ENCODE measurements around the gene LNX1.

The LNX1 gene

GRCh38 chr4:53538756-53539155 is 52.5 kb downstream of the LNX1 start:
- H3K27ac ChIP-seq (ENCODE audit: poor library complexity, severe bottlenecking), result no peak overlapping the region
- H3K27me3 ChIP-seq (ENCODE audit: insufficient read depth, poor library complexity, severe bottlenecking), result no peaks in the 10 kb centered on the region
- peaks cover 19% of the 10 kb centered on the region for H3K4me1 ChIP-seq (ENCODE audit: insufficient read depth, poor library complexity, severe bottlenecking)
- H3K4me3 ChIP-seq (ENCODE audit: severe bottlenecking), result no peak overlapping the region
- no peaks in the 10 kb centered on the region for H3K9me3 ChIP-seq (ENCODE audit: severe bottlenecking)
- ATAC-seq (ENCODE audit: low read depth) (no peak), DNase-seq (ENCODE audit: low spot score) (no peak)
- TF ChIP-seq, protein P1, sequence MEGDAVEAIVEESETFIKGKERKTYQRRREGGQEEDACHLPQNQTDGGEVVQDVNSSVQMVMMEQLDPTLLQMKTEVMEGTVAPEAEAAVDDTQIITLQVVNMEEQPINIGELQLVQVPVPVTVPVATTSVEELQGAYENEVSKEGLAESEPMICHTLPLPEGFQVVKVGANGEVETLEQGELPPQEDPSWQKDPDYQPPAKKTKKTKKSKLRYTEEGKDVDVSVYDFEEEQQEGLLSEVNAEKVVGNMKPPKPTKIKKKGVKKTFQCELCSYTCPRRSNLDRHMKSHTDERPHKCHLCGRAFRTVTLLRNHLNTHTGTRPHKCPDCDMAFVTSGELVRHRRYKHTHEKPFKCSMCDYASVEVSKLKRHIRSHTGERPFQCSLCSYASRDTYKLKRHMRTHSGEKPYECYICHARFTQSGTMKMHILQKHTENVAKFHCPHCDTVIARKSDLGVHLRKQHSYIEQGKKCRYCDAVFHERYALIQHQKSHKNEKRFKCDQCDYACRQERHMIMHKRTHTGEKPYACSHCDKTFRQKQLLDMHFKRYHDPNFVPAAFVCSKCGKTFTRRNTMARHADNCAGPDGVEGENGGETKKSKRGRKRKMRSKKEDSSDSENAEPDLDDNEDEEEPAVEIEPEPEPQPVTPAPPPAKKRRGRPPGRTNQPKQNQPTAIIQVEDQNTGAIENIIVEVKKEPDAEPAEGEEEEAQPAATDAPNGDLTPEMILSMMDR (IDR thresholded peaks at IDR 0.05; ENCODE audit: poor library complexity, severe bottlenecking), result no peak
- H3K36me3 ChIP-seq (ENCODE audit: low read depth), result no peaks in the 10 kb centered on the region

DNA sequence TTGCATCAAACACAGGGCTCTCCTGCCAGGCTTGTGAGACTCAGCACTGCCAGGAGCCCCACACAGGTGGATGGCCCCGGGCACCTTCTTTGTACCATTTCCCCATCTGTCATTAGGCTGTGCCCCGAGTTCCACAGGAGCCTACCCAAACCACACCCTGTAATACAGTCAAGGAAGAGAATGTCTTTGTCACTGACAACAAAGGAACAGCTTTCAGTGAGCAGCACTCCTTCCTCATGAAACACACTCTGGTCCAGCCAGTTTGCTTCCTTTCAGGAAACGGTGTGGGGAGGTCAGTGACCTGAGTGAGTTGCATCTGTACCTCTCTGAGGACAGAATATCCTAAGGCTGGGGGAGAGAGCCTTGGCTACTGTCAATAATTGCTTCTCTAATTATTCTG is 53.7 kb downstream of the LNX1 start:
- Histone ChIP-seq H3K9me3 (ENCODE audit: severe bottlenecking) (no peaks in the 10 kb centered on the region), H3K36me3 (ENCODE audit: low read depth) (no peaks in the 10 kb centered on the region), H3K27ac (ENCODE audit: poor library complexity, severe bottlenecking) (no peak overlapping the region), H3K4me3 (ENCODE audit: severe bottlenecking) (no peak overlapping the region), H3K4me1 (ENCODE audit: insufficient read depth, poor library complexity, severe bottlenecking) (peaks cover 19% of the 10 kb centered on the region), H3K27me3 (ENCODE audit: insufficient read depth, poor library complexity, severe bottlenecking) (no peaks in the 10 kb centered on the region)
- ATAC-seq (ENCODE audit: low read depth), result peak; percentile 24; the same call in 2 of the 3 replicates
- TF ChIP-seq, protein P1 (IDR thresholded peaks at IDR 0.05; ENCODE audit: poor library complexity, severe bottlenecking), result no peak
- no peak for DNase-seq (ENCODE audit: low spot score)

- Histone ChIP-seq H3K36me3 (ENCODE audit: low read depth) (no peaks in the 10 kb centered on the region), H3K9me3 (ENCODE audit: severe bottlenecking) (no peaks in the 10 kb centered on the region), H3K27me3 (ENCODE audit: insufficient read depth, poor library complexity, severe bottlenecking) (no peaks in the 10 kb centered on the region), H3K4me1 (ENCODE audit: insufficient read depth, poor library complexity, severe bottlenecking) (peaks cover 8% of the 10 kb centered on the region), H3K4me3 (ENCODE audit: severe bottlenecking) (no peak overlapping the region), H3K27ac (ENCODE audit: poor library complexity, severe bottlenecking) (no peak overlapping the region)
- DNase-seq (ENCODE audit: low spot score) (no peak), ATAC-seq (ENCODE audit: low read depth) (no peak)
- TF ChIP-seq, protein P1 (IDR thresholded peaks at IDR 0.05; ENCODE audit: poor library complexity, severe bottlenecking), result no peak
Observed at GRCh38 chr4:53536328-53536727, 55.0 kb downstream of the LNX1 start.

- no peaks in the 10 kb centered on the region for H3K9me3 ChIP-seq (ENCODE audit: severe bottlenecking)
- no peaks in the 10 kb centered on the region for H3K27me3 ChIP-seq (ENCODE audit: insufficient read depth, poor library complexity, severe bottlenecking)
- ATAC-seq (ENCODE audit: low read depth) (no peak), DNase-seq (ENCODE audit: low spot score) (no peak)
- no peak overlapping the region for H3K27ac ChIP-seq (ENCODE audit: poor library complexity, severe bottlenecking)
- peaks cover under 1% of the 10 kb centered on the region for H3K4me1 ChIP-seq (ENCODE audit: insufficient read depth, poor library complexity, severe bottlenecking)
- H3K36me3 ChIP-seq (ENCODE audit: low read depth), result no peaks in the 10 kb centered on the region
- TF ChIP-seq, protein P1 (IDR thresholded peaks at IDR 0.05; ENCODE audit: poor library complexity, severe bottlenecking), result no peak
- no peak overlapping the region for H3K4me3 ChIP-seq (ENCODE audit: severe bottlenecking)
Observed at GRCh38 chr4:53535567-53535966, 55.7 kb downstream of the LNX1 start.

- ATAC-seq (ENCODE audit: low read depth) (no peak), DNase-seq (ENCODE audit: low spot score) (no peak)
- Histone ChIP-seq H3K27ac (ENCODE audit: poor library complexity, severe bottlenecking) (no peak overlapping the region), H3K9me3 (ENCODE audit: severe bottlenecking) (no peaks in the 10 kb centered on the region), H3K36me3 (ENCODE audit: low read depth) (no peaks in the 10 kb centered on the region), H3K27me3 (ENCODE audit: insufficient read depth, poor library complexity, severe bottlenecking) (no peaks in the 10 kb centered on the region), H3K4me3 (ENCODE audit: severe bottlenecking) (no peak overlapping the region), H3K4me1 (ENCODE audit: insufficient read depth, poor library complexity, severe bottlenecking) (no peaks in the 10 kb centered on the region)
- TF ChIP-seq, protein P1 (IDR thresholded peaks at IDR 0.05; ENCODE audit: poor library complexity, severe bottlenecking), result no peak
Observed at GRCh38 chr4:53534684-53535083, 56.6 kb downstream of the LNX1 start.
